DOHH2 (cell line): ENCODE data around the gene IQGAP3.

Experiments used
- H3F3A ChIP-seq: fragments of 200-600 bp; sonication (generic), shearing (Covaris generic); 2 replicates; pipeline ENCODE4 v1.6.0; 2016; ENCODE audit warnings: antibody characterized with exemption, mild to moderate bottlenecking; ENCODE audit not compliant: control insufficient read depth, insufficient read depth
- H3K27ac ChIP-seq: fragments of 200-600 bp; sonication (generic); 2 replicates; pipeline ENCODE4 v1.5.1; 2014; ENCODE audit warnings: low read depth, mild to moderate bottlenecking, low read length, moderate library complexity
- H3K27me3 ChIP-seq: fragments of 200-600 bp; sonication (generic); 2 replicates; pipeline ENCODE4 v1.6.1; 2014; ENCODE audit warnings: mild to moderate bottlenecking, low read length, mixed read lengths; ENCODE audit not compliant: control insufficient read depth
- H3K36me3 ChIP-seq: fragments of 200-600 bp; sonication (generic); 2 replicates; pipeline ENCODE4 v1.6.1; 2014; ENCODE audit warnings: mild to moderate bottlenecking, low read length, moderate library complexity, mixed read lengths; ENCODE audit not compliant: control insufficient read depth
- H3K4me1 ChIP-seq: fragments of 200-600 bp; sonication (generic); 2 replicates; pipeline ENCODE4 v1.6.1; 2014; ENCODE audit warnings: mild to moderate bottlenecking, low read length, mixed read lengths; ENCODE audit not compliant: control insufficient read depth
- H3K4me2 ChIP-seq: fragments of 200-600 bp; sonication (generic); 2 replicates; pipeline ENCODE4 v1.6.0; 2014; ENCODE audit warnings: mild to moderate bottlenecking, low read length, moderate library complexity
- H3K4me3 ChIP-seq: fragments of 200-600 bp; sonication (generic); 2 replicates; pipeline ENCODE4 v1.5.1; 2014; ENCODE audit warnings: mild to moderate bottlenecking, low read length, mixed read lengths
- H3K79me2 ChIP-seq: fragments of 200-600 bp; sonication (generic); 2 replicates; pipeline ENCODE4 v1.6.1; 2014; ENCODE audit warnings: mild to moderate bottlenecking, low read length, mixed read lengths; ENCODE audit not compliant: control insufficient read depth
- H3K9me2 ChIP-seq: fragments of 200-600 bp; sonication (generic); replicated peaks from 2 replicates; pipeline ENCODE4 v1.6.1; 2014; ENCODE audit warnings: mild to moderate bottlenecking, low read length, mixed read lengths; ENCODE audit not compliant: control insufficient read depth
- H3K9me3 ChIP-seq: fragments of 200-600 bp; sonication (generic); 2 replicates; pipeline ENCODE4 v1.6.1; 2014; ENCODE audit warnings: antibody characterized with exemption, low read length, mixed read lengths; ENCODE audit not compliant: control insufficient read depth, insufficient read depth
- H4K20me1 ChIP-seq: fragments of 200-600 bp; sonication (generic); 2 replicates; pipeline ENCODE4 v1.6.0; 2014; ENCODE audit warnings: low read depth, mild to moderate bottlenecking, antibody characterized with exemption, low read length, moderate library complexity; ENCODE audit not compliant: control insufficient read depth, insufficient read depth
- EZH2phosphoT487 ChIP-seq: fragments of 200-600 bp; sonication (generic); IDR thresholded peaks from 2 replicates; pipeline ENCODE4 v1.6.1; 2017; ENCODE audit warnings: borderline replicate concordance, mild to moderate bottlenecking, antibody characterized with exemption, low read length, moderate library complexity, mixed read lengths
- TF ChIP-seq, protein P1 (sequence below): fragments of 200-600 bp; sonication (generic); IDR thresholded peaks from one replicate; pipeline ENCODE4 v1.5.1; 2014; ENCODE audit warnings: antibody characterized with exemption, mild to moderate bottlenecking, low read depth, low read length; ENCODE audit not compliant: poor library complexity, severe bottlenecking

Gene IQGAP3

DNA sequence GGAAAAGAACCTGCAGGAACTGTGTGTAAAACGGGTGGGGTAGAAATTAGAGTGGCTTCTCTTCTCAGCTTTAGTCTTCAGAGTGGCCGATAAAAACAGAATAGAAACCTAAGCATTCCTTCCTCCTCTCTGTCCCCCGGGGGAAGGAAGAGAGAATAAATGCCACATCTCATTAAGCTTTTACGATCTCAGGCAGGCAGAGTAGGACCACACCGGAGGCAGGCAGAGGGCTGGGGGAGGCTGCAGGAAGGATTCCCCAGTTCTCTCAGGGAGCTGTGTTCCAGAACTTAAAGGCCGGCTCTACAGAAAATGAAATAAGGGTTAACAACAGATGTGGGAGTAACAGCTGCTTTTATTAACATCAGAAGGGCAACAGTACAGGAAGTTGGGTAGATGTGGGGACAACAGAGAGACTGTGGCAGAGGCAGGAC, 47.3 kb downstream of the IQGAP3 start:
- Histone ChIP-seq H3K4me2 (peak overlapping the region; percentile 77), H3K79me2 (no peaks in the 10 kb centered on the region), H4K20me1 (no peaks in the 10 kb centered on the region), H3K4me3 (peak overlapping the region; percentile 57), H3K9me2 (no peaks in the 10 kb centered on the region), H3K9me3 (no peaks in the 10 kb centered on the region), H3K4me1 (peaks cover 34% of the 10 kb centered on the region), H3K27ac (peak overlapping the region; percentile 69), H3F3A (peaks cover 6% of the 10 kb centered on the region), H3K27me3 (no peaks in the 10 kb centered on the region), H3K36me3 (peaks cover 28% of the 10 kb centered on the region)
- TF ChIP-seq, protein P1, sequence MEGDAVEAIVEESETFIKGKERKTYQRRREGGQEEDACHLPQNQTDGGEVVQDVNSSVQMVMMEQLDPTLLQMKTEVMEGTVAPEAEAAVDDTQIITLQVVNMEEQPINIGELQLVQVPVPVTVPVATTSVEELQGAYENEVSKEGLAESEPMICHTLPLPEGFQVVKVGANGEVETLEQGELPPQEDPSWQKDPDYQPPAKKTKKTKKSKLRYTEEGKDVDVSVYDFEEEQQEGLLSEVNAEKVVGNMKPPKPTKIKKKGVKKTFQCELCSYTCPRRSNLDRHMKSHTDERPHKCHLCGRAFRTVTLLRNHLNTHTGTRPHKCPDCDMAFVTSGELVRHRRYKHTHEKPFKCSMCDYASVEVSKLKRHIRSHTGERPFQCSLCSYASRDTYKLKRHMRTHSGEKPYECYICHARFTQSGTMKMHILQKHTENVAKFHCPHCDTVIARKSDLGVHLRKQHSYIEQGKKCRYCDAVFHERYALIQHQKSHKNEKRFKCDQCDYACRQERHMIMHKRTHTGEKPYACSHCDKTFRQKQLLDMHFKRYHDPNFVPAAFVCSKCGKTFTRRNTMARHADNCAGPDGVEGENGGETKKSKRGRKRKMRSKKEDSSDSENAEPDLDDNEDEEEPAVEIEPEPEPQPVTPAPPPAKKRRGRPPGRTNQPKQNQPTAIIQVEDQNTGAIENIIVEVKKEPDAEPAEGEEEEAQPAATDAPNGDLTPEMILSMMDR = no peak
- TF ChIP-seq EZH2phosphoT487 = no peak

DNA sequence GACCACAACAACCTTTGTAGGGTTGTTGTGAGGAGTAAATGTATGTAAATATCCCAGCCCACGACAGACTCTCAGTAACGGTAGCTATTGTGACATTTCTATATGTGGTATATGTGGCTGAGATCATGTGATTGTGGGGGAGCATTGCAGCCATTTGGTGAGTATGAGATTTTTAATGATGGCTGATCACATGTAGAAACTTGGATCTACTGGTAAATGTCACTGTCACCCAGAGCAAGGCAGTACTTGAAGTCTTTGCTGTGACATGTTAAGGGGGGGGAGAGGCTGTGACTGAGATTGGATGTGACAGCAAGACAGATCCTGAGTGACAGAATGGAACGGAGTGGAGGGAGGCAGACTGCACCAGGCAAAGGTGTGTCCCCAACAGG, 47.9 kb downstream of the IQGAP3 start:
- H3K4me3 ChIP-seq = peak overlapping the region; percentile 57
- peaks cover 34% of the 10 kb centered on the region for H3K4me1 ChIP-seq
- no peaks in the 10 kb centered on the region for H3K27me3 ChIP-seq
- TF ChIP-seq, protein P1 = no peak
- no peak for TF ChIP-seq EZH2phosphoT487
- peaks cover 27% of the 10 kb centered on the region for H3K36me3 ChIP-seq
- H3K27ac ChIP-seq = peak overlapping the region; percentile 69
- H3K9me2 ChIP-seq = no peaks in the 10 kb centered on the region
- no peaks in the 10 kb centered on the region for H3K9me3 ChIP-seq
- H3K4me2 ChIP-seq = peak overlapping the region; percentile 77
- no peaks in the 10 kb centered on the region for H3K79me2 ChIP-seq
- H3F3A ChIP-seq = peaks cover 6% of the 10 kb centered on the region
- H4K20me1 ChIP-seq = no peaks in the 10 kb centered on the region

DNA sequence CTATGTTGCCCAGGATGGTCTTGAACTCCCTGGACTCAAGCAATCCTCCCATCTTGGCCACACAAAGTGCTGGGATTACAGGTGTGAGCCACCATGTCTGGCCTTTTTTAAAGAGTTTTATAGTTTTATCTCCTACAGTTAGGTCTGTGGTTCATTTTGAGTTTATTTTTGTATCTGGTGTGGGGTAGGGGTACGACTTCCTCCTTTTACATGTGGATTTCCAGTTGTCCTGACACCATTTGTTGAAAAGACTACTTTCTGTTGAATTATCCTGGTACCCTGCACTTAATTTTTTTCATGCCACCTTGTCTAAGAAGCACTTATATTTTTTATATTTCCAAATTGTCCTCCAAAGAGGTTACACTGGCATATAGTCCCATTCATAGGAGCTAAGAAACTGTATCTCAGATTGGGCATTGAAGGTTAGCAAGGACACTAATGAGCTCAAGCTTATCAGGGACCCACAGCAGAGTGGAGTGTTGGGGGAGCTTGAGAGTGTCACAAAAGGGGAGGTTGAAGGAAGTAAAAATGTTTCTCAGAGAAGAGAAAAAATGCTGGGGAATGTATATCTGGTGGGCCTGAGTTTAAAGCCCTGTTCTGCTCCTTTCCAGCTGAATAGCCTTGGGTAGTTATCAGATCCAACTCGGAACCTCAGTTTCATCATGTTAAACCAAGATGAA, 48.4 kb downstream of the IQGAP3 start:
- peak overlapping the region; percentile 77 for H3K4me2 ChIP-seq
- H3F3A ChIP-seq = peaks cover 6% of the 10 kb centered on the region
- TF ChIP-seq, protein P1 = no peak
- TF ChIP-seq EZH2phosphoT487 = no peak
- H3K4me3 ChIP-seq = peak overlapping the region; percentile 57
- H3K9me3 ChIP-seq = no peaks in the 10 kb centered on the region
- no peaks in the 10 kb centered on the region for H3K9me2 ChIP-seq
- H3K4me1 ChIP-seq = peaks cover 34% of the 10 kb centered on the region
- H3K27me3 ChIP-seq = no peaks in the 10 kb centered on the region
- H3K27ac ChIP-seq = peak overlapping the region; percentile 69
- no peaks in the 10 kb centered on the region for H3K79me2 ChIP-seq
- peaks cover 24% of the 10 kb centered on the region for H3K36me3 ChIP-seq
- H4K20me1 ChIP-seq = no peaks in the 10 kb centered on the region
